ENCODE measurements around the gene MVD. TPM values are rescaled to one million over a fixed set of nuclear protein-coding genes. Genes with fewer than 3 reads are reported as not detected.

The MVD gene
- polyA plus RNA-seq, 1 donor (not counting 4 experiments of a cell fraction or from before 2014, with no cell fraction given): 59.6 TPM

DNA sequence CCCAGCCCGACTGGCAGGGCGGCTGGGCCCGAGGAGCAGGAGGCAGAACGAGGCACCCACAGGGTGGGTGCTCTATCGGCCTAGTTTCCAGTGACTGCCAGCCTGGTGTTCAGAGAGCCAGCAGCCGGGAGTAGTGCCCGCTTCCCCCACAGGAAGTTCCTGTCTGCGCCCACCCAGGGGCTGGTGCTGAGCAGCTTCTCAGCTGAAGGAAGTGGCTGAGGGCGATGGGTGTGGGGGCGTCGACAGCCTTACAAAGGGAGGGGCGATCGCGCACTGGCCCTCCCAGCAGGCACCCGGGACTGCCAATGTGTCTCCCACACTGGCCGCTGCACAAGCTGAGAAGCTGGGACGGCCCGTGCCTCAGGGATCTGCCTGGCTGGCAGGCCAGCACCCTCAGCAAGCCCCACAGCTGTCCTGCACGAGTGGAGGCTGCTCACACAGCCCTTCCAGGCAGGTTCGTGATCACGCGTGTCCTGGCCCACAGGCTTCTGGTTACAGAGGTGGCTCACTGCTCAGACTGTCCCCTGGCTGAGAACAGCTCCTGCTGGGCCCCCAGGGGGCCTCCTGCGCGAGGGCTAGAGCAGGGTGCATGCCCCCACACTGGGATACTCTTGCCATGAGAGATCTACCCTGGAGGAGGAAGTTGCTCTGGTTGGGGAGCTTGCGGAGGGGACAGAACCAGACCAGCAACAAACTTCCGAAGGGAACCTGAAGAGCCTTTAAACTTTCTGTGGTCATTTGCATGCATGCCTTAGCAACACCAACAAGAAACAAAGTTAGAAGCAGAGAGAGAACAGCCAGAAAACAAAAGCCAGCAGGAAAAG, 40.8 kb upstream of the MVD start:
- no peak for TF ChIP-seq EZH2 (IDR thresholded peaks at IDR 0.05; ENCODE audit: low read length)
- TF ChIP-seq, protein P1, sequence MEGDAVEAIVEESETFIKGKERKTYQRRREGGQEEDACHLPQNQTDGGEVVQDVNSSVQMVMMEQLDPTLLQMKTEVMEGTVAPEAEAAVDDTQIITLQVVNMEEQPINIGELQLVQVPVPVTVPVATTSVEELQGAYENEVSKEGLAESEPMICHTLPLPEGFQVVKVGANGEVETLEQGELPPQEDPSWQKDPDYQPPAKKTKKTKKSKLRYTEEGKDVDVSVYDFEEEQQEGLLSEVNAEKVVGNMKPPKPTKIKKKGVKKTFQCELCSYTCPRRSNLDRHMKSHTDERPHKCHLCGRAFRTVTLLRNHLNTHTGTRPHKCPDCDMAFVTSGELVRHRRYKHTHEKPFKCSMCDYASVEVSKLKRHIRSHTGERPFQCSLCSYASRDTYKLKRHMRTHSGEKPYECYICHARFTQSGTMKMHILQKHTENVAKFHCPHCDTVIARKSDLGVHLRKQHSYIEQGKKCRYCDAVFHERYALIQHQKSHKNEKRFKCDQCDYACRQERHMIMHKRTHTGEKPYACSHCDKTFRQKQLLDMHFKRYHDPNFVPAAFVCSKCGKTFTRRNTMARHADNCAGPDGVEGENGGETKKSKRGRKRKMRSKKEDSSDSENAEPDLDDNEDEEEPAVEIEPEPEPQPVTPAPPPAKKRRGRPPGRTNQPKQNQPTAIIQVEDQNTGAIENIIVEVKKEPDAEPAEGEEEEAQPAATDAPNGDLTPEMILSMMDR (optimal IDR thresholded peaks at IDR 0.05 in 1 of 3, IDR thresholded peaks at IDR 0.05 in 1 of 3, conservative IDR thresholded peaks at IDR 0.05 in 1 of 3; ENCODE audit: extremely low read depth in 1 of 3, insufficient read depth in 2 of 3, low read length in 3 of 3): no peak
- dilution Hi-C loops (cut with MboI; ENCODE audit: extremely low pct_ligation_motif_present, low sequenced_read_pairs): no loop called here
- DNase-seq (ENCODE audit: low read depth, low spot score) (no peak), FAIRE-seq (no peak)
- no peak overlapping the region for H3K4me3 ChIP-seq (ENCODE audit: control insufficient read depth in 2 of 3, extremely low read depth in 1 of 3, insufficient read depth in 2 of 3, low read depth in 1 of 3, low read length in 3 of 3)
- no peak overlapping the region for H3K4me2 ChIP-seq (ENCODE audit: control insufficient read depth, extremely low read depth, insufficient read depth, low read depth, low read length)
- no peaks in the 10 kb centered on the region for H4K20me1 ChIP-seq (ENCODE audit: control insufficient read depth, extremely low read depth, insufficient read depth, low read length)
- no peaks in the 10 kb centered on the region for H3K9me1 ChIP-seq (ENCODE audit: control insufficient read depth, extremely low read depth, insufficient read depth, low read length)
- no peak overlapping the region for H2AFZ ChIP-seq (ENCODE audit: control insufficient read depth, low read length)
- H3K36me3 ChIP-seq (ENCODE audit: control insufficient read depth in 2 of 2, extremely low read depth in 1 of 2, insufficient read depth in 2 of 2, low read length in 2 of 2): peaks cover 0 to 2% of the 10 kb centered on the region in 2 experiments
- H3K79me2 ChIP-seq (ENCODE audit: control insufficient read depth, insufficient read depth, low read length): peaks cover 13% of the 10 kb centered on the region
- H3K27ac ChIP-seq (ENCODE audit: control insufficient read depth, insufficient read depth, low read length): no peak overlapping the region
- H3K27me3 ChIP-seq (ENCODE audit: control insufficient read depth, extremely low read depth, insufficient read depth, low read length): no peaks in the 10 kb centered on the region
- H3K4me1 ChIP-seq (ENCODE audit: control insufficient read depth, extremely low read depth, insufficient read depth, low read length): peaks cover 9% of the 10 kb centered on the region
- no peak overlapping the region for H3K9ac ChIP-seq (ENCODE audit: control insufficient read depth, extremely low read depth, insufficient read depth, low read length)
- H3K9me3 ChIP-seq (ENCODE audit: control insufficient read depth, low read depth, low read length): no peaks in the 10 kb centered on the region

- peaks cover 9% of the 10 kb centered on the region for H3K4me1 ChIP-seq (ENCODE audit: control insufficient read depth, extremely low read depth, insufficient read depth, low read length)
- no peak overlapping the region for H3K9ac ChIP-seq (ENCODE audit: control insufficient read depth, extremely low read depth, insufficient read depth, low read length)
- H4K20me1 ChIP-seq (ENCODE audit: control insufficient read depth, extremely low read depth, insufficient read depth, low read length): no peaks in the 10 kb centered on the region
- TF ChIP-seq, protein P1 (optimal IDR thresholded peaks at IDR 0.05 in 1 of 3, IDR thresholded peaks at IDR 0.05 in 1 of 3, conservative IDR thresholded peaks at IDR 0.05 in 1 of 3; ENCODE audit: extremely low read depth in 1 of 3, insufficient read depth in 2 of 3, low read length in 3 of 3): no peak
- H3K36me3 ChIP-seq (ENCODE audit: control insufficient read depth in 2 of 2, extremely low read depth in 1 of 2, insufficient read depth in 2 of 2, low read length in 2 of 2): peaks cover 1 to 2% of the 10 kb centered on the region in 2 experiments
- no peak overlapping the region for H3K4me2 ChIP-seq (ENCODE audit: control insufficient read depth, extremely low read depth, insufficient read depth, low read depth, low read length)
- H3K4me3 ChIP-seq (ENCODE audit: control insufficient read depth in 2 of 3, extremely low read depth in 1 of 3, insufficient read depth in 2 of 3, low read depth in 1 of 3, low read length in 3 of 3): no peak overlapping the region
- DNase-seq (ENCODE audit: low read depth, low spot score) (no peak), FAIRE-seq (no peak)
- dilution Hi-C loops (cut with MboI; ENCODE audit: extremely low pct_ligation_motif_present, low sequenced_read_pairs): no loop called here
- H3K27ac ChIP-seq (ENCODE audit: control insufficient read depth, insufficient read depth, low read length): no peak overlapping the region
- H3K9me3 ChIP-seq (ENCODE audit: control insufficient read depth, low read depth, low read length): no peaks in the 10 kb centered on the region
- no peak overlapping the region for H2AFZ ChIP-seq (ENCODE audit: control insufficient read depth, low read length)
- H3K79me2 ChIP-seq (ENCODE audit: control insufficient read depth, insufficient read depth, low read length): peaks cover 6% of the 10 kb centered on the region
- H3K27me3 ChIP-seq (ENCODE audit: control insufficient read depth, extremely low read depth, insufficient read depth, low read length): no peaks in the 10 kb centered on the region
- no peaks in the 10 kb centered on the region for H3K9me1 ChIP-seq (ENCODE audit: control insufficient read depth, extremely low read depth, insufficient read depth, low read length)
These were observed 39.7 kb upstream of the MVD start for GRCh38 chr16:88702371-88703210.
